GM19240 (cell line): ENCODE results near the gene TPI1.

Experiments
- DNase-seq: peaks from one replicate; pipeline ENCODE4 v3.0.0; 2011; ENCODE audit warnings: low spot score; ENCODE audit not compliant: insufficient read length

TPI1 gene

GRCh38 chr12:6916426-6917200 lies 49.3 kb downstream of the TPI1 start:
- DNase-seq, result no peak

- no peak for DNase-seq
Measured at GRCh38 chr12:6917491-6918231, 50.3 kb downstream of the TPI1 start.

- no peak for DNase-seq
Measured at GRCh38 chr12:6919588-6919987, 52.3 kb downstream of the TPI1 start.
